ENCODE data around the gene CMKLR1.

DNA sequence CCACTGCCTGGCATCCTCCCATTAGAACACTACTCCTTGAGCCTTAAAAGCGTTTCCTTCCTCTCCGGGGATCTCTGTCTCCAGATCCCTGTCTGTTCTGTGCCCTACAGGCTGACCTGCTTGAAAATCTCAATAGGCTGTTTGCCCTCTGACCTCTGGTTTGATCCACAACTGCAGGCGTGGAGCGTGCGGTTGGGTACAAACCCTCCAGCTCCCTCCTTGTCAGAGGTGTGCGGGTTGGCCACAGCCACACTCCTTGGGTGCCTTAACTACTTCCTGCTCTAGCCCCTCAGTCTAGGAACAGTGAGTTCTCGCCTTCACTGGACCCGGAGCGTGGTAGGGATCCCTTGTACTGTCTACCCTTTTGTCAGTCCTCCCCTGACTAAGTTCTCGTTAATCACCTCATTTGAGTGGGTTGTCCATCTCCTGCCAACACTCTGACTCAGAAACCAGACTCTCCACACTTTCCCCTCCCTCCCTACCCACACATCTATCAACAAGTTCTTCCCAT is 33.1 kb downstream of the CMKLR1 start:
- TF ChIP-seq SIN3A (IDR thresholded peaks at IDR 0.05; ENCODE audit: borderline replicate concordance, insufficient read depth, low read length) = no peak
- TF ChIP-seq, protein P1, sequence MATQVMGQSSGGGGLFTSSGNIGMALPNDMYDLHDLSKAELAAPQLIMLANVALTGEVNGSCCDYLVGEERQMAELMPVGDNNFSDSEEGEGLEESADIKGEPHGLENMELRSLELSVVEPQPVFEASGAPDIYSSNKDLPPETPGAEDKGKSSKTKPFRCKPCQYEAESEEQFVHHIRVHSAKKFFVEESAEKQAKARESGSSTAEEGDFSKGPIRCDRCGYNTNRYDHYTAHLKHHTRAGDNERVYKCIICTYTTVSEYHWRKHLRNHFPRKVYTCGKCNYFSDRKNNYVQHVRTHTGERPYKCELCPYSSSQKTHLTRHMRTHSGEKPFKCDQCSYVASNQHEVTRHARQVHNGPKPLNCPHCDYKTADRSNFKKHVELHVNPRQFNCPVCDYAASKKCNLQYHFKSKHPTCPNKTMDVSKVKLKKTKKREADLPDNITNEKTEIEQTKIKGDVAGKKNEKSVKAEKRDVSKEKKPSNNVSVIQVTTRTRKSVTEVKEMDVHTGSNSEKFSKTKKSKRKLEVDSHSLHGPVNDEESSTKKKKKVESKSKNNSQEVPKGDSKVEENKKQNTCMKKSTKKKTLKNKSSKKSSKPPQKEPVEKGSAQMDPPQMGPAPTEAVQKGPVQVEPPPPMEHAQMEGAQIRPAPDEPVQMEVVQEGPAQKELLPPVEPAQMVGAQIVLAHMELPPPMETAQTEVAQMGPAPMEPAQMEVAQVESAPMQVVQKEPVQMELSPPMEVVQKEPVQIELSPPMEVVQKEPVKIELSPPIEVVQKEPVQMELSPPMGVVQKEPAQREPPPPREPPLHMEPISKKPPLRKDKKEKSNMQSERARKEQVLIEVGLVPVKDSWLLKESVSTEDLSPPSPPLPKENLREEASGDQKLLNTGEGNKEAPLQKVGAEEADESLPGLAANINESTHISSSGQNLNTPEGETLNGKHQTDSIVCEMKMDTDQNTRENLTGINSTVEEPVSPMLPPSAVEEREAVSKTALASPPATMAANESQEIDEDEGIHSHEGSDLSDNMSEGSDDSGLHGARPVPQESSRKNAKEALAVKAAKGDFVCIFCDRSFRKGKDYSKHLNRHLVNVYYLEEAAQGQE (IDR thresholded peaks at IDR 0.05; ENCODE audit: insufficient read depth in 1 of 2, low read depth in 2 of 2, low read length in 2 of 2) = no peak
- no peak for TF ChIP-seq TAF1 (IDR thresholded peaks at IDR 0.05; ENCODE audit: borderline replicate concordance, insufficient read depth, low read length)
